GM12891 (cell line): ENCODE measurements around the gene CGNL1.

Experiments
- POLR2A ChIP-seq: IDR thresholded peaks from 2 replicates; pipeline ENCODE4 v1.6.1; 2011; ENCODE audit warnings: low read depth, low read length, control low read depth
- POLR2AphosphoS5 ChIP-seq: IDR thresholded peaks from 2 replicates; pipeline ENCODE4 v1.6.1; 2011; ENCODE audit warnings: low read depth, low read length, control low read depth
- POU2F2 ChIP-seq: IDR thresholded peaks from 2 replicates; pipeline ENCODE4 v1.6.1; 2011; ENCODE audit warnings: low read depth, mild to moderate bottlenecking, control low read depth, low read length, moderate library complexity
- TAF1 ChIP-seq: IDR thresholded peaks from 2 replicates; pipeline ENCODE4 v1.6.1; 2011; ENCODE audit warnings: low read depth, low read length, control low read depth

DNA sequence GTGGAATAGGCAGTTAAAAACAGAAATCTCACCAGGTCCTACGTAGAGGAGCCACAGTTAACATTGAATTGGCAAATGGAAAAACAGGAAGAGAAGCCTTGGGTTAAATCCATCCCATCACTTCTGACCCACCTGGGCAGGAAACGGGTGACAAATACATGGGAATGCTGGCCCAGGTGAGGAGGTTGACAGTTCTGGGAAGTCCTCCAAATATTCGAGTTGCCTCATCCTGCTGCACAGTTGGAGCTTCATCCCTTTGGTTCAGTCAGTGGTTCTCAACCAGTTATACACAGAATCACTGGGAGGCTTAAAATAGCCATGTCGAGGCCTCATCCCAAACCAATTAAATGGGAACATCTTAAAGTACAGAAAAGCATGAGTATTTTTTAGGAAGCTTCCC, 220.7 kb downstream of the CGNL1 start:
- TF ChIP-seq POLR2A (no peak), POLR2AphosphoS5 (no peak), TAF1 (no peak), POU2F2 (no peak)
